GM12864 (cell line): ENCODE results near the gene TRIM33.
"Not testable (repeated sequence)": the region's sequence is repeated elsewhere in the genome, so short reads cannot be mapped to it uniquely, and the experiment has no call there.

Source experiments
- DNase-seq: peaks from one replicate; pipeline ENCODE4 v3.0.0-alpha.2; 2011; ENCODE audit warnings: low read depth
- H3K4me3 ChIP-seq: 2 replicates; pipeline ENCODE4 v1.5.1; 2011; ENCODE audit warnings: mild to moderate bottlenecking, low read depth, low read length, control low read depth
- CTCF ChIP-seq: IDR thresholded peaks from 2 replicates; pipeline ENCODE4 v1.5.1; 2011; ENCODE audit warnings: low read depth, mild to moderate bottlenecking, moderate library complexity, low read length, control low read depth, inconsistent platforms; ENCODE audit errors: missing control alignments

TRIM33 gene

DNA sequence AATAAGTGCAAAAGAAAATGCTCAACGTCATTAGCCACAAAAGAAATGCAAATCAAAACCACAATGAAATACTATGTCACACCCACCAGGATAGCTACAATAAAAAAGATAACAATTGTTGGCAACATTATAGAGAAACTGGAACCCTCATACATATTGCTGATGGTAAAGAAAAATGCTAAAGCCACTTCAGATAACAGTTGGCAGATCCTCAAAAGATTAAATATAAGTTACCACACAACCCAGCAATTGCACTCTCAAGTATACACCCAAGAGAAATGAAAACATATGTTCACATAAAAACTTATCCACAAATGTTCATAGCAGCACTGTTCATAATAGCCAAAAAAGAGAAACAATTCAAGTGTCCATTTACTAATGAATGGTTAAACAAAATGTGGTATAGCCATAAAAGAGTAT, 20.7 kb downstream of the TRIM33 start:
- TF ChIP-seq CTCF, result no peak
- no peak for DNase-seq
- no peak overlapping the region for H3K4me3 ChIP-seq

DNA sequence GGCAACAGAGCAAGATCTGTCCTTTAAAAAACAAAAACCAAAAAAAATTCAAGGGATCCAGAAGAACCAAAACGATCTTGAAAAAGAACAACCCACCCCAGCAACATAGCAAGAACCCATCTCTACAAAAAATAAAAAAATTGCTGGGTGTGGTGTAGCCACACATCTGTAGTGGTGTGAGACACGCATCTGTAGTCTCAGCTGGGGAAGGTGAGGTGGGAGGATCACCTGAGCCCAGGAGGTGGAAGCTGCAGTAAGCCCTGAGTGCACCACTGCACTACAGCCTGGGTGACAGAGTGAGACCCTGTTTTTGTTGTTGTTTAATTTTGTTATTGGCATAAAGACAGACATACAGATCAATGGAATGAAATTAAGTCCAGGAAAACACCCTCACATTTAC, 22.3 kb downstream of the TRIM33 start:
- no peak for DNase-seq
- TF ChIP-seq CTCF, result no peak
- H3K4me3 ChIP-seq, result no peak overlapping the region

DNA sequence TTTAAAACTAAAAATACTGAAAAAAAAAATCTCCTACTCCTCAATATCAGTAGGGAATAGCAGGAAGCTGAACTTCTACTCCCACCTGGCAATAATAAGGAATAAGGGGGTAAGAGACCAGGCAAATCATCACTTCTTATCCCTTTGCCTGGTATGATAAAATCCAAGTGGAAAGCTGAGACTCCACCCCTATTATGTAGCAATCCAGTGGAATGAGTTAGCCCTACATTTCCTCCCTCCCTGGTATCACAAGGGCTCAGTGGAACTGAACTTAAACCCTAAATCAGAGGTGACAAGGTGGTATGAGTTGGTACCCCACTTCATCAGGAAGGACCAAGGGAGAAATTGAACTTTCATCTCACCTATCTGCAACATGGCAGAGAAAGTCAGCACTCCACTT, 25.7 kb downstream of the TRIM33 start:
- no peak overlapping the region for H3K4me3 ChIP-seq
- TF ChIP-seq CTCF, result no peak
- no peak for DNase-seq

DNA sequence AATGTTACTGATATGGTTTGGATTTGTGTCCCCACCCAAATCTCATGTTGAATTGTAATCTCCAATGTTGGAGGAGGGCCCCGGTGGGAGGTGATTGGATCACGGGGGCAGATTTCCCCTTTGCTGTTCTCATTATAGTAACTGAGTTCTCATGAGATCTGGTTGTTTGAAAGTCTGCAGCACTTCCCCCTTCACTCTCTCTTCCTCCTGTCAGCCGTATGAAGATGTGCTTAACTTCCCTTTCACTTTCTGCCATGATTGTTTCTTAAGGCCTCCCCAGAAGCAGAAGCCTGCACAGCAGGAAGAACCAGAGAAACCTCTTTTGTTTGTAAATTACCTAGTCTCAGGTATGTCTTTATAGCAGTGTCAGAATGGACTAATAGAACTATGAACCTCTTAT, 28.4 kb downstream of the TRIM33 start:
- TF ChIP-seq CTCF, result no peak
- peak; percentile 66 for DNase-seq
- H3K4me3 ChIP-seq, result no peak overlapping the region

- not testable (repeated sequence) for DNase-seq, H3K4me3 ChIP-seq
Measured at GRCh38 chr1:114479636-114480035, 31.4 kb downstream of the TRIM33 start.

- no peak for TF ChIP-seq CTCF
- no peak overlapping the region for H3K4me3 ChIP-seq
- no peak for DNase-seq
Measured at GRCh38 chr1:114479134-114479533, 31.9 kb downstream of the TRIM33 start.

DNA sequence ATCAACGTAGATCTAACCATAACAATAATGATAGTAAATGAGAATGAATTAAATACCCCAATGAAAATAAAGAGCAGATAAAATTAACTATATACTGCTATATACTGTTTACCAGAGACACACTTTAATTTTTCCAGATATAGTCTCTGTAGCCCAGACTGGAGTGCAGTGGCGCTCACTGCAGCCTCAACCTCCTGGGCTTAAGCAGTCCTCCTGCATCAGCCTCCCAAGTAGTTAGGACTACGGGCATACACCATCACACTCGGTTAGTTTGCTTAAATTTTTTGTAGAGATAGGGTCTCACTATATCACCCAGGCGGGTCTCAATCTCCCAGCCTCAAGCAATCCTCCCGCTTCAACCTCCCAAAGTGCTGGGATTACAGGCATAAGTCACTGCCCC, 37.2 kb downstream of the TRIM33 start:
- TF ChIP-seq CTCF, result no peak
- H3K4me3 ChIP-seq, result no peak overlapping the region
- DNase-seq, result no peak

- no peak overlapping the region for H3K4me3 ChIP-seq
- no peak for DNase-seq
- TF ChIP-seq CTCF, result no peak
Measured at GRCh38 chr1:114472408-114472807, 38.6 kb downstream of the TRIM33 start.
